Measurements from ENCODE around the gene FLNC.
A peak's percentile ranks its signal among the peaks of the same experiment; 100 is the strongest.

The FLNC gene

DNA sequence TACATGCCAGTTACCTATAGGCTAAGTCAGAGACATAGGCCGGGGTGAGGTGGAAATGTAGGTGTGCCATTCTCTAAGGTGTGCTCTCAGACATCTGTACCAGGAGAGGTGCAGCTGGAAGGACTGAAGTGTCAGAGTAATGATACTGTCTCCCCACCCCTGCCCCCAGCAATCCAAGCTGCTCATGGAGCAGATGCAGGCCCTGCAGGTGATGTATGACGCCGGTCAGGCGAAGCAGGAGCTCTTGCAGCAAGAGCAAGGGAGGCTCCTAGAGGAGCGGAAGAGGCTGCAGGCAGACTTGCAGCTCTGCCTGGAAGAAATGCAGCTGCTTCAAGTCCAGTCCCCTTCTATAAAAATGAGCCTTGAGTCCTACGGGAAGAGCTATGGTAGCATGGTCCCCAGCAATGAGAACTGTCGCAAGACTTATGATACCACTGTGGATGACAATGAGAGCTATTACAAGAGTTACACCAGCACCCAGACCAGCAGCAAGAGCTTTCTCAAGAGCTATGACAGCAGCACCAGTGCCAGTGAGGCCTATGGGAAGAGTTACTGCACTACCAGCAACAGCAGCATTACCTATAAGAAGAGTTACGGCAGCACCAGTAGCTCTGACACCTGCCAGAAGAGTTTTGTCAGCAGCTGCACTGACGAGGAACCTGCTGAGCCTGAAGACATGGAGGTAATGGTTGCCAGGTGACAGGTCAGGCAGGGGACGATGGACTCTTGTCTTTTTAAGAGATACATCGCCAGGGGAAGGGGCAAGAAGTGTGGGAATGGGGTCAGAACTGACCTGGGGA is 18.4 kb upstream of the FLNC start:
- Histone ChIP-seq H3K36me3 (replicated peaks) (peaks cover 9% of the 10 kb centered on the region), H3K4me1 (no peaks in the 10 kb centered on the region; the same call in 1 of the 2 replicates), H3K9me3 (no peaks in the 10 kb centered on the region), H3K4me3 (no peak overlapping the region), H3K27me3 (ENCODE audit: low read depth) (no peaks in the 10 kb centered on the region)
- DNase-seq (ENCODE audit: low spot score in 2 of 2) = no peak
- in situ Hi-C loops (cut with MboI; ENCODE audit: low sequenced_read_pairs) = no loop called here

- in situ Hi-C loops (cut with MboI; ENCODE audit: low sequenced_read_pairs) = no loop called here
- H3K36me3 ChIP-seq (replicated peaks) = peaks cover 6% of the 10 kb centered on the region
These were observed 17.6 kb upstream of the FLNC start for GRCh38 chr7:128812514-128813168.

DNA sequence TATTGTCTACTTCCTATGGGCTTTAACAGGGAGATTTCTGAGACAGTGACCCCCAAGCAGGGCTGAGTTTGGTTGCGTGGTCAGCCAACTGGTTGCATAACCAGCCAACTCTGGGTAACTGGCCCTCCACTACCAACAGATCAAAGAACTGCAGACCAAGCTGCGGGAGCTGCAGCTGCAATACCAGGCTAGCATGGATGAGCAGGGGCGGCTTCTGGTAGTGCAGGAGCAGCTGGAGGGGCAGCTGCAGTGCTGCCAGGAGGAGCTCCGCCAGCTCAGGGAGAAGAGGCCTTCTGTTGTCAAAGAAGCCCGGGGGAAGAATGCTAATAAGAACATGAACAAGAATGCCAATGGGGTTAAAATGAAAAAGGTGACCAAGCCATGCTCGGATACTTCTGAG is 15.7 kb upstream of the FLNC start:
- no peak for DNase-seq (ENCODE audit: low spot score in 2 of 2)
- Histone ChIP-seq H3K4me1 (no peaks in the 10 kb centered on the region; the same call in 1 of the 2 replicates), H3K9me3 (no peaks in the 10 kb centered on the region), H3K36me3 (replicated peaks) (no peaks in the 10 kb centered on the region), H3K27me3 (ENCODE audit: low read depth) (no peaks in the 10 kb centered on the region), H3K4me3 (no peak overlapping the region)
- in situ Hi-C loops (cut with MboI; ENCODE audit: low sequenced_read_pairs) = no loop called here

More at GRCh38 chr7:128812514-128813168, 17.6 kb upstream of the FLNC start:
- no peaks in the 10 kb centered on the region for H3K27me3 ChIP-seq (ENCODE audit: low read depth)
- DNase-seq (ENCODE audit: low spot score in 2 of 2) = peak; percentile 27 to 76
- no peaks in the 10 kb centered on the region for H3K9me3 ChIP-seq
- H3K4me1 ChIP-seq = no peaks in the 10 kb centered on the region; the same call in 1 of the 2 replicates
- H3K4me3 ChIP-seq = no peak overlapping the region

GRCh38 chr7:128815289-128815942 is 14.8 kb upstream of the FLNC start:
- Histone ChIP-seq H3K4me1 (no peaks in the 10 kb centered on the region; the same call in 1 of the 2 replicates), H3K4me3 (no peak overlapping the region), H3K36me3 (replicated peaks) (no peaks in the 10 kb centered on the region), H3K27me3 (ENCODE audit: low read depth) (no peaks in the 10 kb centered on the region), H3K9me3 (no peaks in the 10 kb centered on the region)
- no peak for DNase-seq (ENCODE audit: low spot score in 2 of 2)
- in situ Hi-C loops (cut with MboI; ENCODE audit: low sequenced_read_pairs) = no loop called here

DNA sequence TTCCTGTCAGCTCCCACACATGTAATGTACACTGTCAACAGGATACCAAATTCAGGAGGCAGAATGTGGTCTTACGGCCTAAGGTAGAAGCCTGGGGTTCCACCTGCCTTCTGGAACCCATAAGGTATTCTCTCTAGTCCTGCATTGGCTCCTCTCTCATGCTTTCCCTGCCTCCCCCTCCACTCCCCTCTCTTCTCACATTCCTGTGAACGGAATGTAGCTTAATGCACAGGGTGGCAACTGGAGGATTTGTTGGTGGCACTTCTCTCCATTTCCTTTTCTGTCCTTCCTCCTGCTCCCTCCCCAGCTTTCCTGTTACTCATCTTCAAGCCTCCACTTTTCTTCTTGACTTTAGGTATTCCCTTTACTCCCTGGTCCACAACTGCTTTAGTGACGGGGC is 11.5 kb upstream of the FLNC start:
- no peak for DNase-seq (ENCODE audit: low spot score in 2 of 2)
- Histone ChIP-seq H3K4me1 (no peaks in the 10 kb centered on the region), H3K36me3 (replicated peaks) (no peaks in the 10 kb centered on the region), H3K27me3 (ENCODE audit: low read depth) (no peaks in the 10 kb centered on the region), H3K9me3 (no peaks in the 10 kb centered on the region), H3K4me3 (no peak overlapping the region)
- in situ Hi-C loops (cut with MboI; ENCODE audit: low sequenced_read_pairs) = no loop called here

GRCh38 chr7:128821724-128822123 is 8.5 kb upstream of the FLNC start:
- no peak for DNase-seq (ENCODE audit: low spot score in 2 of 2)
- no peaks in the 10 kb centered on the region for H3K9me3 ChIP-seq
- H3K4me1 ChIP-seq = no peaks in the 10 kb centered on the region
- H3K36me3 ChIP-seq (replicated peaks) = no peaks in the 10 kb centered on the region
- H3K4me3 ChIP-seq = no peak overlapping the region
- in situ Hi-C loops (cut with MboI; ENCODE audit: low sequenced_read_pairs) = no loop called here
- H3K27me3 ChIP-seq (ENCODE audit: low read depth) = no peaks in the 10 kb centered on the region

GRCh38 chr7:128826512-128826911 is 3.7 kb upstream of the FLNC start:
- in situ Hi-C loops (cut with MboI; ENCODE audit: low sequenced_read_pairs) = no loop called here
- Histone ChIP-seq H3K9me3 (no peaks in the 10 kb centered on the region), H3K4me3 (no peak overlapping the region), H3K4me1 (peaks cover 10% of the 10 kb centered on the region), H3K27me3 (ENCODE audit: low read depth) (no peaks in the 10 kb centered on the region), H3K36me3 (replicated peaks) (no peaks in the 10 kb centered on the region)
- no peak for DNase-seq (ENCODE audit: low spot score in 2 of 2)

DNA sequence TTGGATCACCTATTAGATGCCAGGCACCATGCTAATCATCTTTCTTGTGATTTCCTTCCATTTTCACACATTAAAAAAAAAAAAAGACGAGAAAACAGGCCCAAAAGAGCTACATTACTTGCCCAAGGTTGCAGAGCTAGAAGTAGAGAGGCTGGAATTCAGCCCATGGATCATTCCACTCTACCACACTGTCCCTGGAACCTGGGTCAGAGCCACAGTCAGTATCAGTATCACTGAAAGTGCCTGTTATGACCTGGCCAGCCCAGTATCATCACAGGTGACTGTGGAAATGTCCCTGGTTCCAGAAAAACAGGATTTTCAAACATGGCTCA is 3.3 kb upstream of the FLNC start:
- Histone ChIP-seq H3K9me3 (no peaks in the 10 kb centered on the region), H3K4me1 (peaks cover 13% of the 10 kb centered on the region), H3K36me3 (replicated peaks) (no peaks in the 10 kb centered on the region), H3K27me3 (ENCODE audit: low read depth) (no peaks in the 10 kb centered on the region), H3K4me3 (no peak overlapping the region)
- in situ Hi-C loops (cut with MboI; ENCODE audit: low sequenced_read_pairs) = no loop called here
- no peak for DNase-seq (ENCODE audit: low spot score in 2 of 2)

DNA sequence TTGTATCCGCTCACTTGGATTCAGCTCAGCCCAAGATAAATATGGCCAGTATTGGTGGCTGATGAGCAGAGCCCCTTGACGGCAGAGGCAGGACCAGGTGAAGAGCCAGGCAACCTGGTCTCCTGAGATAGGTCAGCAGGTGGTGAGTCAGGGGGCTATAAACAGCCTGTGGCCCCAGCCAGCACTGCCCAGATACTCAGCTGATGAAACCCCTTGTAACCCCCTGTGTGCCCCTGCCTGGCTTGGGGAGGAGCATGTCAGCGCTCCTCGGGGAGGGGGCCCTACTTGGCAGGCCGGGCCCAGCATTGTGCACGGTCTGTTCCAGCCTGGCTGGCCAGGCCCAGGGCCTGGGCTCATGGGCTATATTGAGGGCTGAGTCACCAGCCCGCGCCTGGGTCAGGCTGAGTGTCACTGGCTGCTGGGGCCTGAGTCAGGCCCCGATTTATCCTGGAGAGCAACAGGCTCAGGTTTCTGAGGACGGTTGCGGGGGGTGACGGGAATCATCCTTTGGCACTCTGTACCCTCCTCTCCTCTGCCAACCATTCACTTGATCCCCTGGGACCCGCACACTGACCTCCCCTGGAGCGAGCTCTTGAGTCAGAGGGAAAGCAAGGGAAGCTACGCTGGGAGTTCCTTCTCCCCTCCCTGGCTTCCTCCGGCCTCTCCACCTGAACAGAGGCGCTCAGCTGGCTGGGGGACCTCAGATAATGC is 2.8 kb upstream of the FLNC start:
- in situ Hi-C loops (cut with MboI; ENCODE audit: low sequenced_read_pairs) = no loop called here
- no peak for DNase-seq (ENCODE audit: low spot score in 2 of 2)
- no peaks in the 10 kb centered on the region for H3K9me3 ChIP-seq
- no peaks in the 10 kb centered on the region for H3K36me3 ChIP-seq (replicated peaks)
- H3K27me3 ChIP-seq (ENCODE audit: low read depth) = no peaks in the 10 kb centered on the region
- H3K4me1 ChIP-seq = peaks cover 16% of the 10 kb centered on the region
- no peak overlapping the region for H3K4me3 ChIP-seq

DNA sequence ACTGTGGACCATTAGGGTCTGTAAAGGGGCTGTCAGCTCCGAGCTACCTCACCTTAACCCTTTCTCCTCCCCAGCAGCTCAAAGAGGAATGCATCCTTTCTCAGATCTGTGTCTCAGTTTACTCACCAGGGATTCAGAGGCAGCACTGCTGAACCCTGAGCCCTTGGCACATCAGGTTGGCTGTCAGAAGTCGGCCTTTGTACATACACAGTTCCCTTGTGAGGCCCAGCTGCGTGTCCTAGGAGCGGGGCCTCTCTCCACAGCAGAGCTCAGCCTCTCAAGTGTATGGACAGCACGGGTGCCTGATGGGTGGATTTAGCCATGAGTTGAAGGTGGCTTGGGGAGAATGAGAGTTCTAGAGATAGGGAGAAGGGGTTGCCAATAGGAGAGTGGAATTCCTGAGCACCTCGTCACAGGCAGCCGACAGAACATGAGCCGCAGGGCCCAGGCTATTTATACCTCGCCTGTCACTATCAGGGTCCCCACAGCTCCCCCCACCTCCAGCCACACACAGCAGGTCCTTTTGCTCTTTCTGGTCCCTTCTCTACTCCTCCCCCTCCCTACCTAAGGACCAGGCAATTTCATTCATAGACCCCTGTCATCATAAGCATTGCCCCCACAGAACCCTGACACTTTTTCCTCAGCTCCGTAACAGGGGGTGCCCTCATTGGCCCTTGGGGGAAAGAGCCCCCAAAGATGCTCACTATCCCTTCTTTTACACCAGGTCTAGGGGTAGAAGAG is 2.1 kb upstream of the FLNC start:
- Histone ChIP-seq H3K4me1 (peaks cover 23% of the 10 kb centered on the region), H3K9me3 (no peaks in the 10 kb centered on the region), H3K27me3 (ENCODE audit: low read depth) (no peaks in the 10 kb centered on the region), H3K4me3 (no peak overlapping the region), H3K36me3 (replicated peaks) (no peaks in the 10 kb centered on the region; the same call in 1 of the 2 replicates)
- no peak for DNase-seq (ENCODE audit: low spot score in 2 of 2)
- in situ Hi-C loops (cut with MboI; ENCODE audit: low sequenced_read_pairs) = no loop called here

GRCh38 chr7:128829391-128830166 is 627 bp upstream of the FLNC start:
- peak in 1 of 2 experiments; percentile 39 for DNase-seq (ENCODE audit: low spot score in 2 of 2)
- Histone ChIP-seq H3K4me3 (peak overlapping the region; percentile 46), H3K36me3 (replicated peaks) (no peaks in the 10 kb centered on the region; the same call in 1 of the 2 replicates)

GRCh38 chr7:128831178-128831993 is 1.2 kb downstream of the FLNC start:
- peaks cover 6% of the 10 kb centered on the region for H3K36me3 ChIP-seq (replicated peaks)
- no peaks in the 10 kb centered on the region for H3K27me3 ChIP-seq (ENCODE audit: low read depth)
- in situ Hi-C loops (cut with MboI; ENCODE audit: low sequenced_read_pairs) = no loop called here
- H3K9me3 ChIP-seq = no peaks in the 10 kb centered on the region
- peak; percentile 72 to 86 for DNase-seq (ENCODE audit: low spot score in 2 of 2)
- H3K4me1 ChIP-seq = peaks cover 23% of the 10 kb centered on the region
- H3K4me3 ChIP-seq = peak overlapping the region; percentile 46

More at GRCh38 chr7:128829391-128830166, 627 bp upstream of the FLNC start:
- Histone ChIP-seq H3K27me3 (ENCODE audit: low read depth) (no peaks in the 10 kb centered on the region), H3K4me1 (peaks cover 23% of the 10 kb centered on the region), H3K9me3 (no peaks in the 10 kb centered on the region)
- in situ Hi-C loops (cut with MboI; ENCODE audit: low sequenced_read_pairs) = no loop called here
